Fibroblast of peridontal ligament (primary cell): ENCODE results near the gene CHI3L1.
A peak's percentile ranks its signal among the peaks of the same experiment; 100 is the strongest.

Experiments used
- DNase-seq: peaks from one replicate; pipeline ENCODE4 v3.0.0-alpha.2; 2010; ENCODE audit errors: extremely low read depth

The CHI3L1 gene

GRCh38 chr1:203181586-203182386 is 4.7 kb downstream of the CHI3L1 start:
- no peak for DNase-seq

GRCh38 chr1:203180611-203181330 is 5.7 kb downstream of the CHI3L1 start:
- no peak for DNase-seq

- no peak for DNase-seq
These were observed 6.9 kb downstream of the CHI3L1 start for GRCh38 chr1:203179667-203180005.

DNA sequence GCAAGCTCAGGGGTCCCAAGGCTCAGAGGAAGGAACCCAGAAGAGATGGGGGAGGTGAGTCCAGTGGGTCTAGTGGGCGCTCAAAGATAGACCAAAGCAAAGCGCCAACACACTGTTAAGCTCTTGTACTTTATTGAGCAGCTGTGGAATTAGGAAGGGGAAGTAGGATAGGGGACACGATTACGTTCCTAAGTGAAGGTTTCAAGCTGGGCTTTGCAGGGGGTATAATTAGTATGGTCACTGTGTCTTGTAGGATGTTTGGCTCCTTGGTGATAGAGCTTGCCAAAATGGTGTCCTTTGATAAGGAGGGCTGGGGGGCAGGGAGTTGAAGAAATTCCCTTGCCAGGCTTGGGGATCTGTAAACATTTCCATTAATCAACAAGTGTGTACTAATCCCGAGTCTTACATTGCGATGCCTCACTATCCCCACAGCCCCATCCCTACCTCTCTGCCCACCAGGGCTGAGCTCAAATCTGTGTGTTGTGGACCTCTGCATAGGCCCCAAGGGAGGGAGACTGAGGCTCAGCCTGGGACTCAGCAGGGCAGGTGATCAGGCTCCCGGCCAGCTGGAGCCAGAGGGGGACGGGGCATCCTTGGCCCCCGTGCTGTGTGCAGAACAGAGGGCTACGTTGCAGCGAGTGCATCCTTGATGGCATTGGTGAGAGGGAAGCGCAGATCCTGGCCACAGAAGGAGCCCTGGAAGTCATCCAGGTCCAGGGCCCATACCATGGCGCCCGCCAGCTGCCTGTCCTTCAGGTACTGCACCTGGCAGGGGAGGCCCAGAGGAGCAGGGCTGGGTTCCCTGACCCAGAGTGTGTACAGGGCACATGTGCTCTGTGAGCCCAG is 7.5 kb downstream of the CHI3L1 start:
- no peak for DNase-seq

DNA sequence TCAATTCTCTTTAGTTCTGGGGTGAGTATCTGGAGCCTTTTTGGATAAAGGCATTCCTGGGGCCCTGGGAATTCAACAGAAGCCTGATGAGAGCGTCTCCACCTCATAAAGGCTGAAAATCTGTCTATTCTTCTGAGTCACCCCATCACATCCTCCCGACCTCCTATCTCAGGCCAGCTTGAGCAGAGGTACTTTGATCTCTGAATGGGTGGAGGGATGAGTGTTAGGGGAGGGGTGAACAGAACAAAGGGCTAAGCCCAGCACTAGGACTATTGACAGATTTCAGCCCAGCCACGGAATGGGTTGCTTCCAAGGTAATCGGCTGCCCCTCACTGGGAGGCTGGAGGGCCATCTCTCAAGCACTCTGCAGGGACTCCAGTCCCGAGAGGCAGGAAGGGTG is 8.4 kb downstream of the CHI3L1 start:
- DNase-seq: no peak

DNA sequence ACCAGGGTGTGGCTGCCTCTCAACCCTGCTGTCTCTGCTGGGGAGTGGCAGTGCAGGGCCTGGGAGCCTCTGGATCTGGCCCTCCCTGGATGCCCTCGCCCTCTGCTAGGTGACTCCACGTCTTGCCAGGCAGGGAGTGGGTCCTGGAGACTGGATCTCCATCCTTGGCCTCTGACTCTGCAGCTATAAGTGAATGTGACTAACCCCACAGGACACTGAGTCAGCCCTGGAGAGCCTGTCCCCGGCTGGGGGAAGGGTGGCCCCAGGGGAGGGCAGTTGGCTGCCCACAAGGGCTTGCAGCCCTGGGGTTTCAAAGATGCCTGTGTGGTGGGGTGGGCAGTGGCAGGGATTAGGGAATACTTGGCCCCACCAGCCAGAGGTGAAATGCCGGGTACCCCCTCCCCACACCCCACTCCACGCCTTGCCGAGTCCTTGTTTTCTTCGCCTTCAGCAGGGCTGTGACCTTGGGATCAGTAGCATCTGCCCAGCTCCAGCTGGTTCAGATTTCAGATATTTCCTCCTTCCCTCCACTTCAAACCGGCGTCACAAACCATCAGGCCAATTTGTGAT is 8.9 kb downstream of the CHI3L1 start:
- DNase-seq: peak; percentile 17

- DNase-seq: no peak
These were observed 9.5 kb downstream of the CHI3L1 start for GRCh38 chr1:203177036-203177405.

DNA sequence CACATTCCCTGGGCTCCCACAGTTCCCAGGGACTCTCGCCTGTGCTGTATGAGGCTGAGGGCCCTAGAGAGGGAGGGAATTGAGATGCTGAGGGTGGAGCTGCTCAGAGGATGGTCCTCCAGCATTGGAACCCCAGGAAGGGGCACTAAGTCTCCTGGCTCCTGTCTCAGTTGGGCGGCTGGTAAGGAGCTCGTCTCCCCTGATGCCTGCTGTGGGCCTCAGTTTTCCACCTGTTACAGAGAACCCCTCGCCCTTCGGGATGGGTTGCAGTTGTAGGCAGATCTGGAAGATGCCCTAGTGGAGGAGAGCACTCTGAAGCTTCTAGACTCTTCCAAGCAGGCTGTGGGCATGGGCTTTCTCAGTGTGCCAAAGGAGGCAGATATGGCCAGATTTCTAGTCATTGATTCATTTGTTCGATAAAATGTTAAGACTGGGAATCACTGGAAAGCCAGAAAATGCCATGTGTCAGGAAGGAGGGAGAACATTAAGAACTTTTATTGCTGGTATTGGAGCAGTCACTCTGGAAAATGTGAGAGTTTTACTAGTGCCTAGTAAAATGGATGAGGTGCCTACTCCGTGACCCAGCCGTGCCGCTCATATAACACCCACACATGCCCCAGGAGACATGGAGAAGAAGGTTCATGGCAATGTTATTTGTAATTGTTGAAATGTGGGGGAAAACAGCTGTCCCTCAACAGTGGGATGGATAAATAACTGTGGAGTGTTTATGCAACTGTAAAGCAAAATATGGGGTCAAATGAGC is 10.1 kb downstream of the CHI3L1 start:
- no peak for DNase-seq

- DNase-seq: no peak
These were observed 10.7 kb downstream of the CHI3L1 start for GRCh38 chr1:203175827-203176241.

GRCh38 chr1:203175237-203175826 is 11.2 kb downstream of the CHI3L1 start, which contains the start of gene MYBPH:
Gene MYBPH (minus strand): TSS chr1:203175826. CDS start chr1:203175755, 71 bp downstream.
- DNase-seq: no peak

GRCh38 chr1:203174324-203174985 is 12.0 kb downstream of the CHI3L1 start:
- no peak for DNase-seq

DNA sequence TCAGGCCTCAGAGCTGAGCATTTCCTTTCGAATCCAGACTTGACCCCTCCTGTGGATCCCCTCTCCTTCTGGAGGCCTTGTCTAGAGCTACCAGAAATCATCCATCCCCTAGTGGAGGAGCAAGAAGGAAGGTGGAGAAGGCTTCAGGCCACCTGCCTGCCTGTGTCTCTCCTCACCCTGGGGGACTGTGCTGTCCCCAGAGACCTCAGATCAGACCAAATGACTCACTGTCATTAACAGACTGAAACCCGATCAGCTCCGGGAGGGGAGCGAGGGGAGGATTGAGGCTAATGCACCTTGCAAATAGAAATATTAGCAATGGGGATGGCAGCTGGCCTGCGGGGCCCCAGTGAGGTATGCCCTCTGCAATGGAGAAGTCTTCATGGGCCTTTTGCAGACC is 12.9 kb downstream of the CHI3L1 start:
- no peak for DNase-seq

DNA sequence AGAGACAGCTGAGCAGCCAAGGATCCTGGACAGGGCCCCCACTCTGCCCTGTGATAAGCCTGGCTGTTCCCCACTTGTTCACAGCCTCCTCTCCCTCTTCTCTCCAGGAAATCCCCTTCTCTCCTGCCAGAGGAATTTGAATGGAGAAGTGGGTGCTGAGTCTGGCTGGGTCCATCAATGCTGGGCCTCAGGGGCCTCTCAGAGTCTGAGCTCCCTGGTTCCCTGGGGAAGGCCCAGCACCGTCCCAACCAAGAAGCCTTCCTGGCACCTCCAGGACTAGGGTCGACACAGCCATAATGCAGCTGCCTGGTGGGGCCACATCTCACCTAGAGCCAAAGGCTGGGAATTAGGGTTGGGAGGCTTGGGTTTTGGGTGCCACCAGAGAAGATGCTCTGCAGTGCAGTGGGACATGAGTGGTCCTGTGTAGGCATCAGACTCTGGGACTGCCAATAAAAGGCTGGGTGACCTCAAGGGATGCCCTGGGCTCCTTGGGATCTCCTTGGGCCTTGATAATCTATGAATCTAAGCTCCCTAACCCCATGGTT is 13.4 kb downstream of the CHI3L1 start:
- no peak for DNase-seq

DNA sequence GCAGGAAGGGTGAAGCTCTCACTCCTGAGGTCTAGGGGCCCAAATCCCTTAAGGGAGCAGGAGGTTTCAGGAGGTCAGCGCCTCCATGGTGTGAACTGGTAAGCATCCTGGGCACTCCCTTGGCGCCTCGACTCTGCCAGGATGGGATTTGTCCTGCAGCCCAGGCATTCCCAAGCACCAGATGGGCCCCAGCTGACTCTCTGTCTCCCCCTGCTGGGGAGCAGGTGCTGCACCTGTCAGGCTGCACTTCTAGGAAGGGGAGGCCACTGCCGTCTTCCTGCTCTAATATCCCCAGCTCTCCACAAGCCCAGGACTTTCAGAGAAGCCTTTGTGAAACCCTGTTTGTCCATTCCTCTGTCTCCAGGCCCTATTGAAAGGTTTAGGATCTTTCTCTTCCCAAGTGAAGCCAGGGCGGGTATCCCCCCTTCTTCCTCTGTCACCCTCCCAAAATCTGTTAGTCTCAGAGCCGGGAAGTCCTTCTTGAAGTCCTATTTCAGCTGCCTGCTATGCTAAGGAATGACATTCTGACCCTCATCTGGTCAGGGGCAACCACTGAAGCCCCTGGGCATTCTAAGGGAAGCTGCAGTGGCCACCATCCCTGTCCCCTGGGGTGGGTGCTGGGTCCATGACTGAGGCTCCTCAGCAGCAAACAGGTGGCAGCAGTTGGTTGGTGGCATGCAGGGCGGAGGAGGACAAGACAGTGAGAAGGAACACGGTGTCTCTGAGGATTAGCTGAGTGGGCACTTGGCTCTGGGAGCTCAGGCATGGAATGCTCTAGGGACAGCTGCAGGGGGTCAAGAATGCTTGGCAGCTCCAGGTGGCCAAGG is 14.1 kb downstream of the CHI3L1 start:
- peak; percentile 21 for DNase-seq

- DNase-seq: no peak
These were observed 14.9 kb downstream of the CHI3L1 start for GRCh38 chr1:203171341-203172183.

GRCh38 chr1:203170625-203171330 is 15.7 kb downstream of the CHI3L1 start:
- DNase-seq: no peak

DNA sequence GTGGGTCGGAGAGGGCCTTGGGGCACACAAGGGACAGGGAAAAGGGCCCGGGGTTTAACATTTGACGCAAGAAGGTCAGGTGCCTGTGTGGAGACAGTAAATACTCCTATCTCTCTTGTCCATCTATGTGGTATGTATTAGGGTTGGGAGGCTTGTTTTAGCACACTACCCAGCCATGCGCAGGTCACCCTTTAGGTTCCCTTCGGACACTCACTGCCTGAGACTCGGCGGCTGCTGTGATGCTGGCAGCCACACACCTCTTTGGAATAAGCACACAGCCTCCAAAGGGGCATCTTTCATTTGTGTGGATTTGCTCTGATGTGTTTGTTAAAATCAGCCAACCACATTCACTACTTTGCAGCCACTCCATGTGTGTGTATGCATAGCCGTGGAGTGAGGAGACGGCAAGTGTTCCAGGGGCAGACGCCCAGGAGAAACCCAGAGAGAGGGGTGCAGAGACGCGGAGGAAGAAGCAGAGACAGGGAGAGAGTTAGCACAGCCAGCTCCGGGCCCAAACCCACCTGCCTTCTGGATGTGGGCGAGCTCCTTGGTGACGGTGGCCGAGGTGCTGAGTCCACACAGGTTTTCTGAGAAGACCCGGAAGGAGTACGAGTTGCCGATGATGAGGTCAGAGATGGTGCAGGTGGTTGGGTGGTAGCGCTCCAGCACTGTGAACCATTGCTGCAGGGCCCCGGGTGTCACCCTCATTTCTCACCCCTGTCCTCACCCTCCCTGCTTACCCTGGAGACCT is 16.6 kb downstream of the CHI3L1 start:
- no peak for DNase-seq
